AG10803 (cell line): ENCODE data around the gene KLF6.

ENCODE experiments used
- DNase-seq: peaks from one replicate; pipeline ENCODE4 v3.0.0; 2010; ENCODE audit warnings: low read depth
- H3K4me3 ChIP-seq: 2 replicates; pipeline ENCODE4 v1.5.1; 2011; ENCODE audit warnings: mild to moderate bottlenecking, low read length, control low read depth
- TF ChIP-seq, protein P1 (sequence below): conservative IDR thresholded peaks from 2 replicates; pipeline ENCODE4 v1.5.1; 2011; ENCODE audit warnings: mild to moderate bottlenecking, low read length, control low read depth, inconsistent platforms

KLF6 gene

DNA sequence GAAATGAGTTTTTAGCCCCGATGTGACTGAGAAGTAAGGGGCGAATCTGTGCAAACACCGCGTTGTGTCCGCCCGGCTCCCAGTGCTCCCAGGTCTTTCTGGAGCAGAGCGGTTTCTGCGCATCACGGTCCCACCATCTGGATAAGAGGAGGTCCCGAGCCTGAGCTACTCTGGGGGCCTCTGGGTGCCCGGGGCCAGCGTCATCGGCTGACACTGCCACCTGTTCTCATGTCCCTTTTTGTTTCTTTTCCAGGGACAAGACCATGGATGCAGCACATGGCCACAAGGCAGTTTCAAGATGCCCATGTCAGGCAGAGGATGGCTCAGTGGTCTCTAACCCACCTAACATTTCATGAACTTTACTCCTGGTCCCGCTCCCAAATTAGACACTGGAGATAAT, 24.9 kb downstream of the KLF6 start:
- TF ChIP-seq, protein P1, sequence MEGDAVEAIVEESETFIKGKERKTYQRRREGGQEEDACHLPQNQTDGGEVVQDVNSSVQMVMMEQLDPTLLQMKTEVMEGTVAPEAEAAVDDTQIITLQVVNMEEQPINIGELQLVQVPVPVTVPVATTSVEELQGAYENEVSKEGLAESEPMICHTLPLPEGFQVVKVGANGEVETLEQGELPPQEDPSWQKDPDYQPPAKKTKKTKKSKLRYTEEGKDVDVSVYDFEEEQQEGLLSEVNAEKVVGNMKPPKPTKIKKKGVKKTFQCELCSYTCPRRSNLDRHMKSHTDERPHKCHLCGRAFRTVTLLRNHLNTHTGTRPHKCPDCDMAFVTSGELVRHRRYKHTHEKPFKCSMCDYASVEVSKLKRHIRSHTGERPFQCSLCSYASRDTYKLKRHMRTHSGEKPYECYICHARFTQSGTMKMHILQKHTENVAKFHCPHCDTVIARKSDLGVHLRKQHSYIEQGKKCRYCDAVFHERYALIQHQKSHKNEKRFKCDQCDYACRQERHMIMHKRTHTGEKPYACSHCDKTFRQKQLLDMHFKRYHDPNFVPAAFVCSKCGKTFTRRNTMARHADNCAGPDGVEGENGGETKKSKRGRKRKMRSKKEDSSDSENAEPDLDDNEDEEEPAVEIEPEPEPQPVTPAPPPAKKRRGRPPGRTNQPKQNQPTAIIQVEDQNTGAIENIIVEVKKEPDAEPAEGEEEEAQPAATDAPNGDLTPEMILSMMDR: no peak
- DNase-seq: no peak
- no peak overlapping the region for H3K4me3 ChIP-seq

DNA sequence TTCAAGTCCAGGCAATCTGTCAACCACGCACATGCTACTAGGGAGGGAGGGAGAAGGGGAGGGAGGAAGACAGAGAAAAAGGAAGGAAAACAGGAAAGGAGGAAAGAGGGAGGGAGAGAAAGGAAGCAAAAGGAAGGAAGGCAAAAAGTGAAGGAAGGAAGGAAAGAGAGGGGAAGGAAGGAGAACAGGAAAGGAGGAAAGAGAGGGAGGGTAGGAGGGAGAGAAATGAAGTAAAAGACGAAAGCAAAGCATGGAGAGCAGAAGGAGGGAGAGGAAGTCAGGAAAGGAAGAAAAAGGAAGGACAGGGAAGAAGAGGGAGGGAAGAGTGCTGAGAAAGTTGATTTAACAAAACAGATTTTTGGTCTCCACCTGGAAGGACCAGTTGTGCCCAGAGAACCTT, 25.6 kb downstream of the KLF6 start:
- DNase-seq: no peak
- H3K4me3 ChIP-seq: no peak overlapping the region
- TF ChIP-seq, protein P1: no peak

DNA sequence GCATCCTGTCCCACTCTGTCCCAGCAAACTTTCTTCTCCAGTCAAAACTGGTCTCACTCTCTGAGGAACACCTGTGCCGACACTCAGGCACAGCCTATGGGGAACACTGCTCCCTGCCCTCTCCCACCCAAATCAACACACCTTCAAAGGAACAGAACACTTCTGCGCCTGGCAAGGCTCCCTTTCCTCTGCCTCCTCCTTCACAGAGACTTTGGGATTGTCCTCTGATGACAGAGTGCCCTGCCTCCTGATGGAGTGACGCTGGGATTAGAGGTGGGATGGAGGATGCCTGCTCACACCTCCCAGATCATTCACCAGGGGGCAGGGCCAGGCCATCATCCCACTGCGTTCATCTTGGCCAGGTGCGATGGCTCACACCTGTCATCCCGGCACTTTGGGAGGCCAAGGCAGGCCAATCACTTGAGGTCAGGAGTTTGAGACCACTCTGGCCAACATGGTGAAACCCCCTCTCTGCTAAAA, 26.5 kb downstream of the KLF6 start:
- TF ChIP-seq, protein P1: no peak
- H3K4me3 ChIP-seq: no peak overlapping the region
- DNase-seq: no peak

DNA sequence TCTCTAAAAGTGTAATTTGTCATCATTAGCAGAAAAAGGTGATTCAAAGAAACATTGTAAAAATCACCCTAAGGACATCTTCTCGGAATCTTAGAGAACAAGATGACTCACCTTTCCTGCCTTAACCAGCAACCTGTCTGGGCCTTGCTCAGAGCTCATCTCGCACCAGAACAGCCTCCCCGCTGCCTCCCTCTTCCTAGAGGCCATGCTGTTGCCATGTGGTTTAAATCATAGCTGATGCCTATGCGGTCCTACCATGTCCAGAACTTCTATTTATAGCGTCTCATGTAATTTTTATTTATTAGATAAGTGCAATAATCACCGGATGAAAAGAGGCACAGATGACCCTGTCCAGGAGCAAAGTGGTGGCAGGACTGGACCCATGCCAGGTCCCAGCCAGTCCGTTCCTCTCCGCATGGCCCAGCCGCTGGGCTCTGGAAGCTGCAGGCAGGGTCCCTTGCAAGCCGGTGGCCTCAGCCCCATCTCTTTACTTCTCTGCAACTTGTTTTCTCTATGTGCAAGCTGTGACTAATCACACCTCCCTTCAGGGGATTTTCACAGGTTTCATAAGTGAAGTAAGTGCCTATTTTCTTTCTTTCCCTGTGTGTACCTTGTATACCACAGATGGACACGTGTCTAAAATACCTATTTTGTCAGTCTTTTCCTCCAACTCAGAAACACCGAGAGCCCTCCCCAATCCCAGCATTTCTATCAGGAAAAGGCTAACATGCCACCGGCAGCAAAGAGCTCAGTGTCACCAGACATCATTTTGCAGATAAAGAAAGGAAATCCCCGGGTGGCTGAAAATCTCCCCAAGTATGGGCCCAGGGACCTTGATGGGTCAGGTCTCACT, 27.1 kb downstream of the KLF6 start:
- no peak for DNase-seq
- TF ChIP-seq, protein P1: no peak

DNA sequence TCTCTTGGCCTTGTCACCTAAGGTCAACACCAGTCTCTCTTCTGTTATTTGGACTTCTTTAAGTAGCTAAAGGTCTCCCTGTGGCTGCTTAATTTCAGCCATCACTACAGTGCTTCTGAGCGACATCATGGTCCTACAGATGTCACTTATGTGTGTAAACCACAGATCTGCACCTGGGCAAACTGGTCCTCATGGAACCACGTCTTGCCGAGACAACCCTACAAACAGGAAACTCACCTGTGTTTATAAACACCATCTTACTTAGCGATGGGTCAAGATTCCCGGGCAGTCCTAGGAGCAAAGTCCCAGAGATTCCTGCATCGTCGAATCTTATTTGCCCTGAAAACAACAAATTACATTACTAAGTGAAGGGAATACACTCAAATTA, 27.8 kb downstream of the KLF6 start:
- TF ChIP-seq, protein P1: no peak
- no peak for DNase-seq
- no peak overlapping the region for H3K4me3 ChIP-seq

More for the DNA sequence above, 27.1 kb downstream of the KLF6 start:
- H3K4me3 ChIP-seq: no peak overlapping the region

DNA sequence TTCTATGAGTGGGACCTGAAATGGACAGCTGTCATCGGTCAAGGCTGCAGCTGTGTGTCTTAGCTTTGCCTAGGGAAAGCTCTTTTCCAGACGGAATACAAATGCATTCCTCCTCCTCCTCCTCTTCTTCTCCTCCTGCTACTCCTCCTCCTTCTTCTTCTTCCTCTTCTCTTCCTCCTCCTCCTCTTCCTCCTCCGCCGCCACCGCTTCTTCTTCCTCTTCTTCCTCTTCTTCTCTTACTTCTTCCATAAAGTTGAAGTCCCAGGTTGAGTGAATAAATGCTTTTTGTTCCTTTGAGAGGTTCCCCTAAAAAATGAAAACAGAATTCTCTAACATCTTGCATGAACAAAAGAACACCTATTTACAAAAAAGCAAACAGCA, 28.7 kb downstream of the KLF6 start:
- TF ChIP-seq, protein P1: no peak
- H3K4me3 ChIP-seq: no peak overlapping the region
- DNase-seq: no peak
